ENCODE data around the gene PATJ. TPM values are rescaled to one million over a fixed set of nuclear protein-coding genes. Genes with fewer than 3 reads are reported as not detected.
"Not testable (repeated sequence)": the region's sequence is repeated elsewhere in the genome, so short reads cannot be mapped to it uniquely, and the experiment has no call there.

The PATJ gene
- total RNA-seq, 2 donors from 2014 or later = 21.6 to 25.3 TPM

DNA sequence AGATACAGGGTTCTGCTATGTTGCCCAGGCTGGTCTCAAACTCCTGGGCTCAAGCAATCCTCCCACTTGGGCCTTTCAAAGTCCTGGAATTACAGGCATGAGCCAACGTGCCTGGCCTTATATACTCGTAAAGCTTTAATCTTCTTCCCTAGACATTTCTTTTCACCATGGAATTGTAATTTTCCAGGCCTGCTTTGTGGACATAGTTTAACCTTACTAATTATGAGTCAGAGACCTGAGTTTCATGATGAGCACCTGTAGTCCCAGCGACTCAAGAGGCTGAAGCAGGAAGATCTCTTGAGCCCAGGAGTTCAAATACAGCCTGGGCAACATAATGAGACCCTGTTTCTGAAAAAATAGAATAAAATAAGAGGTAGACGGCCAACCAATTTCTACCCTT lies 12.3 kb downstream of the PATJ start:
- ATAC-seq (replicated peaks in 1 of 2) (peak in 1 of 2 donors; percentile 37), DNase-seq (no peak)
- Mint-ChIP-seq H3K4me3 (no peak overlapping the region), H3K9me3 (no peaks in the 10 kb centered on the region), H3K27ac (no peak overlapping the region), H3K36me3 (ENCODE audit: insufficient read depth in 2 of 2) (peaks cover 0 to 3% of the 10 kb centered on the region in 2 donors), H3K4me1 (ENCODE audit: low read depth) (peaks cover 31% of the 10 kb centered on the region), H3K27me3 (ENCODE audit: low read depth) (no peaks in the 10 kb centered on the region)

DNA sequence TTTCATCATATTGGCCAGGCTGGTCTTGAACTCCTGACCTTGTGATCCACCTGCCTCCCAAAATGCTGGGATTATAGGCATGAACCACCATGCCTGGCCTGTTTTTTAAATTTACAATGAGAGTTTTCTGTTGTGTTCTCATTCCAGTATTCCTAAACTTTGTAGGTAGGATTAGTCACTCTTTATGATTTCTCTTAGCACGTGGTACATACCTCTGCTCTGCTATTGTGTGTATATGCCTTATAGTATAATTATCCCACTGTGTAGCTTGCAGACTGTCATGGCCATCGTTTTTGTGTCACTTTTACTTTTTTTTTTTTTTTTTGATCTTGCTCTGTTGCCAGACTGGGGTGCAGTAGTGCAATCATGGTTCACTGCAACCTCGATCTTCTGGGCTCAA lies 14.5 kb downstream of the PATJ start:
- Mint-ChIP-seq H3K27ac (no peak overlapping the region), H3K9me3 (no peaks in the 10 kb centered on the region)

DNA sequence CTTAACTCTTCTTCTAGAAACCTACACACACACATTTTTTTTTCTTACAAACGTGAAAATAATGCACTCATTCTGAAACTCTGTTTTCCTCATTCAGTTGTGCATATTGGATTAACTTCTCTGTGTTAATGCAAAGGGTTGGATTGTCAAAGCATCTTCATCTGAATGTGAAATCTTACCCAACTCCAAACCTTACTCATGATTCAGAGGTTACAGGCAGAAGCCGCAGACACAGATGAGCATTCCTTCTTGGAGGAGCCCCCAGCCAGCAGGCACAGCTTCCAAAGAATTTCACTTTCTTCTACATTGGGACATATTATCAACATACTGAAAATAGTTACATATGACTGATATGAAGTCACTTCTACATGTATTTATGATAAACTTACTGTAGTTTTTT lies 15.7 kb downstream of the PATJ start:
- Mint-ChIP-seq H3K4me1 (ENCODE audit: low read depth) (peaks cover 32% of the 10 kb centered on the region), H3K36me3 (ENCODE audit: insufficient read depth in 2 of 2) (peaks cover 0 to 3% of the 10 kb centered on the region in 2 donors), H3K4me3 (no peak overlapping the region), H3K27ac (peak overlapping the region; percentile 79), H3K9me3 (no peaks in the 10 kb centered on the region), H3K27me3 (ENCODE audit: low read depth) (no peaks in the 10 kb centered on the region)
- ATAC-seq (replicated peaks in 1 of 2) = peak in 1 of 2 donors; percentile 29
- DNase-seq = no peak

More for the DNA sequence above, 14.5 kb downstream of the PATJ start:
- Mint-ChIP-seq H3K27me3 (ENCODE audit: low read depth) (no peaks in the 10 kb centered on the region), H3K4me1 (ENCODE audit: low read depth) (peaks cover 32% of the 10 kb centered on the region), H3K4me3 (no peak overlapping the region), H3K36me3 (ENCODE audit: insufficient read depth in 2 of 2) (peaks cover 0 to 3% of the 10 kb centered on the region in 2 donors)
- no peak for DNase-seq
- no peak for ATAC-seq (replicated peaks in 1 of 2)

DNA sequence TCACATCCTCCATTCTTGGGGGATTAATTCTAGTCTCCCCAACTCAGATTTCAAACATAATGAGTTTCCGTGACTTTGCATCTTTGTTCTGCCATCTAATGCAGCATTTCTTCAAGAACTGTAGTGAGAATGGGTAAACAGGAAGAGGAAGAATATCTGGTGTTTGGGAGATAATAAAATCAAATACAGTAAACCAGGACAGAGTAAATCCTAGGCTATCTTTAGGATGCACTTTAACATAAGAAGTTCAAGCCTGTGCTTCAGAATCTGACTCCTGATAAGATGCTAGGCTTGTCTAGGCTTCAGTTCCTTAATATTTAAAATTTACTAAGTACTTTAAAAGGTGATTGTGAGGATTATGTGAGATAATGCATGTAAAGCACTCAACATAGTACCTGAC lies 27.9 kb downstream of the PATJ start:
- no peak overlapping the region for H3K4me3 Mint-ChIP-seq
- H3K4me1 Mint-ChIP-seq (ENCODE audit: low read depth) = no peaks in the 10 kb centered on the region
- no peak overlapping the region for H3K27ac Mint-ChIP-seq
- H3K9me3 Mint-ChIP-seq = no peaks in the 10 kb centered on the region
- DNase-seq (no peak), ATAC-seq (replicated peaks in 1 of 2) (no peak)
- H3K27me3 Mint-ChIP-seq (ENCODE audit: low read depth) = no peaks in the 10 kb centered on the region
- H3K36me3 Mint-ChIP-seq (ENCODE audit: insufficient read depth in 2 of 2) = peaks cover 0 to 4% of the 10 kb centered on the region in 2 donors

DNA sequence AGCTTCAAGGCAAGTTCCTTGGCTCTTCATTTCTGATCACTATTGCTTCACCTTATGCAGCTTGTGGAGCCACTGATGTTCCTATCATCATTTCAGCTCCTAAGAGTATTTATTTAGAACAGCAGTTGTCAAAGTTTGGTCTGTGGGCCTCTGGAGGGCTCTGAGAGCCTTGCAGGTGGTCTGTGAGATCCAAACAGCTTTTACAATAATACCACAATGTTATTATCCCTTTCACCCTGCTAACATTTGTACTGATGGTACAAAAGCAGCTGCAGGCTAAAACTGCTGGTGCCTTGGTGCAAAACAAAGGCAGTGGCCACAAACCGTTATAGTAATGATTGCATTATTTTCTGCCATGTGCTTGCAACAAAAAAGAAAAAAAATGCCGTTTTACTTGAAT lies 33.8 kb downstream of the PATJ start:
- Mint-ChIP-seq H3K4me1 (ENCODE audit: low read depth) (peaks cover 17% of the 10 kb centered on the region), H3K27ac (no peak overlapping the region), H3K36me3 (ENCODE audit: insufficient read depth in 2 of 2) (peaks cover 0 to 3% of the 10 kb centered on the region in 2 donors), H3K9me3 (no peaks in the 10 kb centered on the region), H3K27me3 (ENCODE audit: low read depth) (no peaks in the 10 kb centered on the region), H3K4me3 (no peak overlapping the region)
- no peak for ATAC-seq (replicated peaks in 1 of 2)
- DNase-seq = no peak

DNA sequence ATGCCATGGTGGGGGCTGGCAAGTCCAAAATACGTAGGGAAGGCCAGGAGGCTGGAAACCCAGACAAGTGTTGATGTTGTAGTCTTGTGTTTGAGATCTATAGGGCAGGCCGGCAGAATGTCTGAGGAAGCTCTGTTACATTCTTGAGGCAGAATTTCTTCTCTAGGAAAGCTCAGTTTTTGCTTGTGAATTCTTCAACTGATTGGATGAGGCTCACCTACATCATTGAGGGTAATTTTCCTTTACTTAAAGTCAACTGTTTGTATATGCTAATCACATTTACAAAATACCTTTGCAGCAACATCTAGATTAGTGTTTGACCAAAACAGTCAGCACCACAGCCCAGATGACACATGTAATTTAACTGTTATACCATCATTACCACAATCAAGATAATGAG lies 37.0 kb downstream of the PATJ start:
- H3K36me3 Mint-ChIP-seq (ENCODE audit: insufficient read depth in 2 of 2) = peaks cover 0 to 3% of the 10 kb centered on the region in 2 donors
- DNase-seq (no peak), ATAC-seq (replicated peaks in 1 of 2) (no peak)
- no peaks in the 10 kb centered on the region for H3K9me3 Mint-ChIP-seq
- H3K4me1 Mint-ChIP-seq (ENCODE audit: low read depth) = peaks cover 49% of the 10 kb centered on the region
- no peak overlapping the region for H3K27ac Mint-ChIP-seq
- no peaks in the 10 kb centered on the region for H3K27me3 Mint-ChIP-seq (ENCODE audit: low read depth)
- H3K4me3 Mint-ChIP-seq = no peak overlapping the region

DNA sequence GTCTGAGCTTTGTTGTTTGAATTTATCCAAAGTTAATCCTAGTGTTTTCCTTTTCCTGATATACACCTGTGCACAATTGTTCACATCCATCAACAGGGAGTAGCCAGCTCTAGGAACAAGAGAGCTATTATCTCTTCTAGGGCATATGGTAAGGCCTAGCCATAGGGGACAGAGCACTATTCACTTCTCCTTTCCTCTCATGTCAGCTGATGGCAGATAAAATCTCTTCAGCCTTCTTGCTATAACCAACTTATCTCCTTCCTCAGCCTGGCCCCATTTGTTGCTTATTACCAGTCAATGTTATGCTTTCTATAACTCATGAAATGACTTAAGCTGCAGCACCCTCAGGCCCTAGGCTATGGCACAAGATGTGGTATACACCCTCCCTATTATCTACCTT lies 38.9 kb downstream of the PATJ start:
- H3K4me1 Mint-ChIP-seq (ENCODE audit: low read depth) = peaks cover 51% of the 10 kb centered on the region
- H3K4me3 Mint-ChIP-seq = peak overlapping the region in 1 of 2 donors; percentile 5
- no peak overlapping the region for H3K27ac Mint-ChIP-seq

DNA sequence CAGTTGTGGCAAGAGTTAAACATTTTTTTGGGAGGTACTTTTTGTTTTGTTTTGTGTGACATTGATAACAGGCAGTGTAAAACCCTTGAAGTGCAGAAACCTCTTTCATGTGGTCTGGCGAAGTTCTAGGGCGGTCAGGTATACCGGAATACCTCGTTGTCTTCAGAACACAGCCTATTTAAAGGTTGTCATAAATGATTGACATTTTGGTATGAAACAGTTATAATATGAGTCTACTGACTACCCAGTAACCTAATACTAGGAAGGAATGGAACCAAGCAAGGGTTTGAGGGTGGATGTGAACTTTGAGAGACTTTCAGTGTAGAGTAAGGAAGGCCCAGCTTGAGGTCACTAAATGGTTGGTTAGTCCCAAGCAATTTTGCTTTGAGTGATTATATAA lies 40.5 kb downstream of the PATJ start:
- peaks cover 55% of the 10 kb centered on the region for H3K4me1 Mint-ChIP-seq (ENCODE audit: low read depth)
- H3K27ac Mint-ChIP-seq = peak overlapping the region; percentile 25
- peak; percentile 61 to 76 for DNase-seq
- H3K36me3 Mint-ChIP-seq (ENCODE audit: insufficient read depth in 2 of 2) = peaks cover 0 to 3% of the 10 kb centered on the region in 2 donors
- peak overlapping the region; percentile 43 to 65 for H3K4me3 Mint-ChIP-seq
- ATAC-seq (replicated peaks in 1 of 2) = peak; percentile 95 to 98
- no peaks in the 10 kb centered on the region for H3K27me3 Mint-ChIP-seq (ENCODE audit: low read depth)
- no peaks in the 10 kb centered on the region for H3K9me3 Mint-ChIP-seq

More for the DNA sequence above, 38.9 kb downstream of the PATJ start:
- no peaks in the 10 kb centered on the region for H3K27me3 Mint-ChIP-seq (ENCODE audit: low read depth)
- DNase-seq = no peak
- no peaks in the 10 kb centered on the region for H3K9me3 Mint-ChIP-seq
- ATAC-seq (replicated peaks in 1 of 2) = peak; percentile 4 to 43
- H3K36me3 Mint-ChIP-seq (ENCODE audit: insufficient read depth in 2 of 2) = peaks cover 0 to 3% of the 10 kb centered on the region in 2 donors

DNA sequence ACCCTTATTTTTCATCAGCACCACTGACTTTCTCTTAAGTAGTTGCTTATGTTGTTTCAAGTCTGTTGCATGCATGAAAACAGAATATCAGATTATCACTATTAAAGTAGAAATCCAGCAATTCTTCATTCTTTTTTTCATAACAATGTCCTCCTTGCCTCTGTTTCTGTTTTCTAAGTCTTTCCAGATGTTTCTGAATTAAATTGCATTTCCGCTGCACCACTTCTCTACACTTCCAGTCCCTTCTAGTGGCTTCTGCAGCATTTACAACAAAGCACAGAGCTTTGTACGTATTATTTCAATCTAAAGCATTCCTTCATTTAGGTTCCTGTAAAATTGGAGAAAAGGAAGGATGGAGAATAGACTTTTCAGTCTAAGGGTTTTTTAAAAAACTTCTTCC lies 42.4 kb downstream of the PATJ start:
- H3K27me3 Mint-ChIP-seq (ENCODE audit: low read depth) = no peaks in the 10 kb centered on the region
- peaks cover 49% of the 10 kb centered on the region for H3K4me1 Mint-ChIP-seq (ENCODE audit: low read depth)
- no peak for DNase-seq
- no peak overlapping the region for H3K27ac Mint-ChIP-seq
- no peak for ATAC-seq (replicated peaks in 1 of 2)
- H3K9me3 Mint-ChIP-seq = no peaks in the 10 kb centered on the region
- peaks cover 2% of the 10 kb centered on the region in 2 donors for H3K36me3 Mint-ChIP-seq (ENCODE audit: insufficient read depth in 2 of 2)
- no peak overlapping the region for H3K4me3 Mint-ChIP-seq

DNA sequence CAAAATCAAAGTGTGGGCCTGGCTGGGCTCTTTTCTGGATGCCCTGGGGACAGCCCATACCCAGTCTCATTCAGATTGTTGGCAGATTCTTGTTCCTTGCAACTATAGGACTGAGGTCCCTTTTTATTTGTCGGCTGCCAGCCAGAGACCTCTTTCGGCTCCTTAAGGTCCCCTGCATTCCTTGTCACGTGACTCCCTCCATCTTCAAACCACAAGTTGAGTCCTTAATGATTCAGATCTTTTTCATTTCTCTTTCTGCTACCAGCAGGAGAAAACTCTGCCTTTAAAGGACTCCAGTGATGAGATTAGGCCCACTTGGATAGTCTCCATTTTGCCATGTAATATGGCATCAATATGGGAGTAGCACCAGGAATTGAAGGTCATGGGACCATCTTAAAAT lies 48.6 kb downstream of the PATJ start:
- peaks cover 5% of the 10 kb centered on the region for H3K4me1 Mint-ChIP-seq (ENCODE audit: low read depth)
- no peaks in the 10 kb centered on the region for H3K27me3 Mint-ChIP-seq (ENCODE audit: low read depth)
- no peak overlapping the region for H3K4me3 Mint-ChIP-seq
- peaks cover 2% of the 10 kb centered on the region in 2 donors for H3K36me3 Mint-ChIP-seq (ENCODE audit: insufficient read depth in 2 of 2)
- ATAC-seq (replicated peaks in 1 of 2) (no peak), DNase-seq (no peak)
- no peak overlapping the region for H3K27ac Mint-ChIP-seq
- no peaks in the 10 kb centered on the region for H3K9me3 Mint-ChIP-seq

DNA sequence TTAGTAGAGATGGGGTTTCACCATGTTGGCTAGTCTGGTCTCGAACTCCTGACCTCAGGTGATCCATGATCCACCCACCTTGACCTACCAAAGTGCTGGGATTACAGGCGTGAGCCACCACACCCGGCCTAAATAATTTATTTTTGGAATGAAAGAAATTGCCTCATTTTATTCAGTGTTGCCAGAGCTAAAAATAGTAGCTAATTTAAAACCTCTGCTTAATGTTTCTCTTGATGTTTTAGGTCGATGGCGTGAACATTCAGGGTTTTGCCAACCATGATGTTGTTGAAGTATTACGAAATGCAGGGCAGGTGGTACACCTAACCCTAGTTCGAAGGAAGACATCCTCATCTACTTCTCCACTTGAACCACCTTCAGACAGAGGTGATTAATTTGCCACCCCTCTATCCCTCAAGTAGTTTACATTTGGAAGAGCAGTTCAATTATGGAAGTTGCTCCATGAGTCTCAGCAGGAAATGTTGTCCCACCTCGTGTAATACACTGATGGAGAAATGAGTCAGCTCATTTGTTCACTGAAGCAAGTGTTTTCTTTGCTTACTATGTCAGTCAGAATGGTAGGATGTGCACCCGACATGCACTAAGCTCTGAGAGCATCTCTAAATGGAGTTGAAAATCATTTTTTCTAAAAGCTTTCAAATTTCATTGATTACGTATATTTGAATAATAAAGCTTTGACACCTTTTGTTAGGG lies 54.9 kb downstream of the PATJ start:
- H3K36me3 Mint-ChIP-seq (ENCODE audit: insufficient read depth in 2 of 2) = peaks cover 5% of the 10 kb centered on the region in 2 donors
- no peaks in the 10 kb centered on the region for H3K9me3 Mint-ChIP-seq
- H3K4me1 Mint-ChIP-seq (ENCODE audit: low read depth) = no peaks in the 10 kb centered on the region
- H3K27me3 Mint-ChIP-seq (ENCODE audit: low read depth) = no peaks in the 10 kb centered on the region
- no peak overlapping the region for H3K27ac Mint-ChIP-seq
- DNase-seq (no peak), ATAC-seq (replicated peaks in 1 of 2) (no peak)
- H3K4me3 Mint-ChIP-seq = no peak overlapping the region

DNA sequence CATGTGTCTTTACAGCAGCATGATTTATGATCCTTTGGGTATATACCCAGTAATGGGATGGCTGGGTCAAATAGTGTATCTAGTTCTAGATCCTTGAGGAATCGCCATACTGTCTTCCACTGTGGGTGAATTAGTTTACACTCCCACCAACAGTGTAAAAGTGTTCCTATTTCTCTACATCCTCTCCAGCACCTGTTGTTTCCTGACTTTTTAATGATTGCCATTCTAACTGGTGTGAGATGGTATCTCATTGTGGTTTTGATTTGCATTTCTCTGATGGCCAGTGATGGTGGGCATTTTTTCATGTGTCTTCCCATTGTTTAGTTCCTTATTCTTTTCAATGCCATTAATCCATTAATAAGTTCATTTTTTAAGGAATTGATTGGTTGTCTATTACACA lies 58.8 kb downstream of the PATJ start:
- not testable (repeated sequence) for H3K9me3 Mint-ChIP-seq; H3K36me3 Mint-ChIP-seq (ENCODE audit: insufficient read depth in 2 of 2); H3K27me3 Mint-ChIP-seq (ENCODE audit: low read depth); ATAC-seq (replicated peaks in 1 of 2); H3K27ac Mint-ChIP-seq; H3K4me1 Mint-ChIP-seq (ENCODE audit: low read depth); H3K4me3 Mint-ChIP-seq; DNase-seq

DNA sequence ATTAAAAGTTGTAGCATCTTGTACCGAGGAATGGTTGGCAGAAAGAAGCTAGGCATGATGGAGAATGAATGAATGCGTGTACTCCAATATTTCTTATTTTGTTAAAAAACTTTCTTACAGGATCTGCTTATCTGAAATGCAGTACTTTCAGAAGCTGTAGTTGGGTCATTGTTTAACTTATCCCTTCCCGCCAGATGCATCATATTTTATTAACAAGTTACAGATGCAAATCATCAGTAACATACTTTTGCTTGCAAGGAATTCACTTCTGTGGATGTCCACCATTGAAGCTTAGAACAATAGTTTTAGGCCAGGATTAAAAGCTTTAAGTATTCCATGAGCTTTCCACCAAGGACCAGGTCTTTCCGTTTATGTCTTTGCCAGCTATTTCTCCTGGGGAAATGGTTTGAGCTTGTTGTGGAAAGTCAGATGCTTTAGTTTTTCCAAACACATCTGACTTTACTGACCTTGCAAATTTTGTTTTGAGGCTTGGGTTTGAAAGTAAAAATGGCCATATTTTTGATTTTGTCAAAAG lies 65.4 kb downstream of the PATJ start:
- H3K4me1 Mint-ChIP-seq (ENCODE audit: low read depth) = no peaks in the 10 kb centered on the region
- ATAC-seq (replicated peaks in 1 of 2) = no peak

DNA sequence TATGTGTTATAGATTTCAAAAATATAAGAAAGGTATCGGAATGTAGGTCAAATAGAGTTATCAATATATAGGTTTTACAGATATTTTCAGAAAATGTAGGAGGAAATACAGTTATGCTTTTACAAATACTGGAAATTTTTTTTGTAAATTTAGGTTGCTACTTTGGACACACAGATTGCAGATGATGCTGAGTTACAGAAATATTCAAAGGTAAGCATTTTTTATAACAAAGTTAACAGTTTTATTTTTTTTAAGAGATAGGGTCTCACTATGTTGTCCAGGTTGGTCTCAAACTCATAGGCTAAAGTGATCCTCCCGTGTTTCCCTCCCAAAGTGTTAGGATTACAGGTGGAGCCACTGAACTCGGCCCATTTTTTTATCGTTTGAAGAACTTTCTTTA lies 66.0 kb downstream of the PATJ start:
- no peaks in the 10 kb centered on the region for H3K27me3 Mint-ChIP-seq (ENCODE audit: low read depth)

More for the DNA sequence above, 65.4 kb downstream of the PATJ start:
- Mint-ChIP-seq H3K36me3 (ENCODE audit: insufficient read depth in 2 of 2) (no peaks in the 10 kb centered on the region), H3K27me3 (ENCODE audit: low read depth) (no peaks in the 10 kb centered on the region), H3K27ac (no peak overlapping the region), H3K9me3 (no peaks in the 10 kb centered on the region), H3K4me3 (no peak overlapping the region)
- DNase-seq = no peak

More for the DNA sequence above, 66.0 kb downstream of the PATJ start:
- DNase-seq = no peak
- Mint-ChIP-seq H3K36me3 (ENCODE audit: insufficient read depth in 2 of 2) (no peaks in the 10 kb centered on the region), H3K4me3 (no peak overlapping the region), H3K9me3 (no peaks in the 10 kb centered on the region), H3K27ac (no peak overlapping the region), H3K4me1 (ENCODE audit: low read depth) (no peaks in the 10 kb centered on the region)
- ATAC-seq (replicated peaks in 1 of 2) = no peak

Measured in activated T-cell treated with anti-CD3 and anti-CD28 coated beads, Interleukin-2, amount 50 U/mL, for 72 hours (primary cell).